Astrocyte (in vitro differentiated cells and primary cell): Measurements from ENCODE around the gene TBRG4.

Experiments used
- EZH2 ChIP-seq: IDR thresholded peaks from 2 replicates; pipeline ENCODE4 v1.6.1; 2012; ENCODE audit warnings: mild to moderate bottlenecking, low read length, inconsistent platforms; ENCODE audit not compliant: insufficient read depth
- TF ChIP-seq, protein P1 (sequence below): IDR thresholded peaks from 2 replicates; pipeline ENCODE4 v1.5.1; 2011; ENCODE audit warnings: low read depth, mild to moderate bottlenecking, inconsistent platforms, low read length, moderate library complexity; ENCODE audit not compliant: insufficient read depth

DNA sequence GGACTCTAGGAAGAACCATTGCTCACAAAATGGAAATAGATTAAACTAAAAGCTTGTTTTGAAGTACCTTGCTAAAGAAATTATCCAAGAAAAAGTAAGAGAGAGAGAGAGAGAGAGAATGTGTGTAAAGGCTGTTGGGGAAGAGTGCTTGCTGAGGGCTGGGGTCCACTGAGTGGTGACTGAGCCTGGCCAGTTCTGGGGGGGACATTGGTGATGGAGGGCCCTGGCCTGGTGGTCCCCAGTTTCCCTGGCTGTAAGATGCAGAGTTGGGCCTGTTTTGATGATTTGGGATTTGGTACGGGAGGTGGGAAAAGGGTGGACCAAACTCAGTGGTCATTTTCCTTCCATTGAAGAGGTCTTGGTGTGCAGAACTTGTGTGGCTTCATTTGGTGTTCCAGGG lies 47.0 kb upstream of the TBRG4 start:
- TF ChIP-seq, protein P1, sequence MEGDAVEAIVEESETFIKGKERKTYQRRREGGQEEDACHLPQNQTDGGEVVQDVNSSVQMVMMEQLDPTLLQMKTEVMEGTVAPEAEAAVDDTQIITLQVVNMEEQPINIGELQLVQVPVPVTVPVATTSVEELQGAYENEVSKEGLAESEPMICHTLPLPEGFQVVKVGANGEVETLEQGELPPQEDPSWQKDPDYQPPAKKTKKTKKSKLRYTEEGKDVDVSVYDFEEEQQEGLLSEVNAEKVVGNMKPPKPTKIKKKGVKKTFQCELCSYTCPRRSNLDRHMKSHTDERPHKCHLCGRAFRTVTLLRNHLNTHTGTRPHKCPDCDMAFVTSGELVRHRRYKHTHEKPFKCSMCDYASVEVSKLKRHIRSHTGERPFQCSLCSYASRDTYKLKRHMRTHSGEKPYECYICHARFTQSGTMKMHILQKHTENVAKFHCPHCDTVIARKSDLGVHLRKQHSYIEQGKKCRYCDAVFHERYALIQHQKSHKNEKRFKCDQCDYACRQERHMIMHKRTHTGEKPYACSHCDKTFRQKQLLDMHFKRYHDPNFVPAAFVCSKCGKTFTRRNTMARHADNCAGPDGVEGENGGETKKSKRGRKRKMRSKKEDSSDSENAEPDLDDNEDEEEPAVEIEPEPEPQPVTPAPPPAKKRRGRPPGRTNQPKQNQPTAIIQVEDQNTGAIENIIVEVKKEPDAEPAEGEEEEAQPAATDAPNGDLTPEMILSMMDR: no peak
- TF ChIP-seq EZH2: no peak
